ENCODE data around the gene TCF7L2. TPM values are rescaled to one million over a fixed set of nuclear protein-coding genes. Genes with fewer than 3 reads are reported as not detected.

TCF7L2 gene
- total RNA-seq, 1 experiment from 2014 or later: 22.1 TPM

DNA sequence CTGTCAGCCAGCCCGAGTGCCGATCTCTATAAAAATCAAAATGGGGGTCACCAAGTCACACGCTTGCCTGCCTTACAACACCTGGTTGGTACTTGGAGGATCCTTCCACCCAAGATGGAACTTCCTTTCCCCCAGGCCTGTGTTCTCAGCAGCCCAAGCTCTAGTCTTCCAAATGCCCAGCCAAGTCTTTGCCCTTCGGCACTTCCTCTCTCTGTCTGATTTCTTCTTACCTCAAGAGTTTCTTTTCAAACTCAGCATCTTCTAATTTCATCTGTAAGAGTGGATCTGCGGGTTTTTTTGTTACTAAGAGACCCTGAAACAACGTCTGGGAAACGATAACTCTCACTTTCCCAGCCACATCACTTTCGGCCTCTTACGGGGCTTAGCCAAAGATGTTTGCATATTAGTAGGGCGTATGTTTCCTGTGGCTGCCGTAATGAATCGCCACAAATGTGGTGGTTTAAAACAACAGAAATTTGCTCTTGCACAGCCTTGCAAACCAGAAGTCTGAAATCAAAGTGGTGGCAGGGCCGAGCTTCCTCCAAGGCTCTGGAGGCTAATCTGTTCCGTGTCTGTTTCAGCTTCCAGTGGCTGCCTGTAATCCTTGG lies 219.9 kb downstream of the TCF7L2 start:
- Histone ChIP-seq H3K36me3 (peaks cover 19% of the 10 kb centered on the region), H3K9me3 (replicated peaks) (no peaks in the 10 kb centered on the region), H3K4me3 (no peak overlapping the region), H3K4me1 (no peaks in the 10 kb centered on the region), H3K27me3 (no peaks in the 10 kb centered on the region), H3K27ac (no peak overlapping the region)
- no peak for DNase-seq

DNA sequence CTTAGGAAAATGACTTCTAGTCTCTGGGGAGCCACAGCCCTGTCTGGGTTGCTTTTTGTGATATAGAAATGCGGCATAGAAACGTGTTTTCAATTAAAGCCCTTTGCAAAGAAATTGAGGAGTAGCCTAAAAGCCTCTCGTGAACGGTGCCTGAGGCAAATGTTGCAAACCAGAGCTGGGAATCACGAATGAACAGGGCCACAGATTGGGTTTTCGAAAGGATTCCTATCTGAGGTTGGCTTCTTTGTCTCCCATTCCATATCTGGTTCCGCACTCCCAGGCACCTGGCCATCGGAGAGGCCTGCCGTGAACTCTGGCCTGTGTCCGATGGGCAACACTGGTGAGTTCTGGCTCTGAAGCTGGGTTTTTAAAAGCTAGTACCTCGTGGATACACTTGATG lies 221.6 kb downstream of the TCF7L2 start:
- Histone ChIP-seq H3K36me3 (peaks cover 13% of the 10 kb centered on the region; the same call in 1 of the 2 replicates), H3K27ac (no peak overlapping the region), H3K4me1 (no peaks in the 10 kb centered on the region), H3K4me3 (no peak overlapping the region), H3K9me3 (replicated peaks) (no peaks in the 10 kb centered on the region), H3K27me3 (no peaks in the 10 kb centered on the region)
- DNase-seq: no peak

DNA sequence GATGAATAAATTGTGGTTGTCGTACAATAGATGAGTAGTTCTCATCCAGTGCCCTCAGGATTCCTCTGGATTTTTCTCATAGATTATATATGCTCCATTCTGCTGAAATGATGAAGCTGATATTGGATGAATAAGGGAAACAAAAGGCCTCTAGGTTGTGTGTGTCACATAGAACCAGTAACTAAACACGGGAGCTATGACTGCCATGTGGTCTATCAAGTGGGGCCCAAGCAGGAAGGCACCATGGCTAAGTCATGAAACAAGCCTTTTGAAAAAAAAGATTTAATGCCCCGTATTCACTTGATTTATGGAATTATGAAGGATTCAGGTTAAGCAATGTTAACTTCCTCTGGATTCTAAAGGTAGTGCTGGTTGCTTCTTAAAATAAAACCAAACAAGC lies 225.1 kb downstream of the TCF7L2 start:
- no peak for DNase-seq
- Histone ChIP-seq H3K27me3 (no peaks in the 10 kb centered on the region), H3K9me3 (replicated peaks) (no peaks in the 10 kb centered on the region), H3K4me3 (no peak overlapping the region), H3K27ac (no peak overlapping the region), H3K36me3 (no peaks in the 10 kb centered on the region), H3K4me1 (no peaks in the 10 kb centered on the region)

DNA sequence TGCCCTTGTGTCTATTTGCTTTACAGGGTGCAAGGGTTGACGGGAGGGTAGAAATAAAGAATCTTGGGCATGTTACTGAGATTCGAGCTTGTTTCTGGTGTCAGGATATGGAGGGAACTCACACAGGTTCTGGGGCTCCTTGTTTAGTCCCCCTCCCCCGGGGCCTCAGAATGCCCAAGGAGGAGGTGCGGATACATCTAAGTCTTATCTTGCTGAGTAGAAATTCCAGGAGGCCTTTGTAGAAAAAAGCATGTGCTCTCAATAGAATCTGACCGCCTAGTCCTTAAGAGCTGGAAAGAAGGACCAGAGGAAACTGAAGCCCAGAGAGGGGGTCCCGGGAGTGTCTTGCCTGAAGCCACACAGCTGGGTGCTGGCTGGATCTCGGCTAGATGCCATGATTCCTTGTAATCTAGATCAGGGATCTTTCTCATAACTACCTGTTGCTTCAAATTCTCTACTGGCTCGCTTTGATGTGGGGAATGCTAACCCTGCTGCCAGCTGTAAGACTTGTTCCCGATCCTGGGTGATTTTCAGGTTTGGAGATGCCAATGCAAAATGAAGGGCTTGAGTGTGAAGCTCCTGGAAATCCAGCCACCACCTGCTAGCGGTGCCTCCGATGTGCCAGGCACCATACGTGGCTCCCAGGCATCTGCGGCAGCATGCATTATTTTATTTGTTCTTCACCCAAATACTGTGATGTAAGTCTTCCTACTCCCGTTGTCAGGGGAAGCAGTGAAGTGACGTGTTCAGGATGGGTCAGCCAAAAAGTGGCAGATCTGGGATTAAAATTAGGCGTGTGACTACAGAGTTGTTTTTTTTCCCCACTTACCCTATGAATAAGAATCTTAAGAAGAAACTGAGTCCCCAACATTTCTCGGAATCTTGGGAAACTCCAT lies 226.0 kb downstream of the TCF7L2 start:
- Histone ChIP-seq H3K27ac (no peak overlapping the region), H3K4me1 (no peaks in the 10 kb centered on the region), H3K4me3 (no peak overlapping the region), H3K36me3 (no peaks in the 10 kb centered on the region), H3K27me3 (no peaks in the 10 kb centered on the region), H3K9me3 (replicated peaks) (no peaks in the 10 kb centered on the region)
- no peak for DNase-seq

DNA sequence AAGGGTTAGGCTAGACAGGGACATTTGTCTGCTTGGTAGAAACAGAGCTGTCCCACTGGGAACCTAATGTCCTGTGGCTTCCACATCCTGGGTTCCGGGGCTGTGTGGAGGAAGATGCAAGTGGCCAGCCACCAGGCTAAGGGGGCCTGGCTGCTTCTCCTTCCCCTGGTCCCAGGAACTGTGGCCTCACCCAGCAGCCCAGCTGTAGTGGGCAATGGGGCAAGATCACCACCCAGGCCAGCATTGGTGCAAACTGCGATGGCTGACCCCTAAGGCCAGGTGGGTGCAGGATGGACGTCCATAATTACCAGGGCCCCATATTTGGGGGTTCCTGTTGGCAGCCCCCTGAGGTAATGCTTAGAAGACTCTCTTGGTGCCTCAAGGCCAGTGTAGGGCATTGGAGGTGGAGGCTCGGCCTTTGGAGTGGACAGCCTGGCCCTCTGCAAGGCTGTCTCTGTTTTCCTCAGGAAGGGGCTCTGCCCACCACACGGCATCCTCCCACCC lies 226.7 kb downstream of the TCF7L2 start:
- Histone ChIP-seq H3K9me3 (replicated peaks) (no peaks in the 10 kb centered on the region), H3K36me3 (no peaks in the 10 kb centered on the region), H3K27me3 (no peaks in the 10 kb centered on the region), H3K27ac (no peak overlapping the region), H3K4me1 (no peaks in the 10 kb centered on the region), H3K4me3 (no peak overlapping the region)
- DNase-seq: no peak

DNA sequence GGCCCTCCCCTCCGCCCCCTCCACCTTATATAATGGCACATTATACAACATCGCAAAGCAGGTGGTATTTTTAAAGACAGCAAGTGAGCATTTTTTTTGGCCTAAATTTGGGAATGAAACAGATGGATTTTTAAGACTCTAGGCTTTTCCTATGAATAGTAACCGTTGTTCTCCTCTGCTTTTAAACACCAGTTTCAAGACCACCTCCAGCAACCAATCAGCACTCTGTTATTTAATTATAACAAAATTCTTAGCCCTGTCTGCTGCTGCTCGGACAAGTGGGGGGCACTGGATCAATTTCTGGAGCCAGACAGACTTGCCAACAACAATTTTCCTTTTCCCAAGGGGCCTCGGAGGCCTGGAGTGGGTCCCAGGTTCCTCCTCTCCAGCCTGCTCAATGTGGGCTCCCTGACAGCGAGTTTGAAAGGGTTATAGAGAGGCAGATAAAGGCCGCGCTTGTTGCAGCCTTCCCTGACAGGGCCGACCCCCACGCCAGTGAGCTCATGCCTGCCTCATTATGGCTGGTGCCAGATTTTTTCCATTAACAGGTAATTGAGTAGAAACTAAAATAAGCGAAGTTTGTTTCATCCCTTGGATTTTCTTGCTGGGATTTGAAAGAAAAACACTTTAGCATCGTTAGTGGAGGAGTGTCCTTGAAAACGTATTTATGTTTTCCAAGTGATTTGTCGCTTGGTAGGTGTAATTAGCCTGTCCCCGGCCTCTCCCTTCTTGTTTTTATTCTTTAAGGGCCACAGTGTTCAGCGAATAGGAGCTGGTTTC lies 227.3 kb downstream of the TCF7L2 start:
- H3K4me1 ChIP-seq: no peaks in the 10 kb centered on the region
- H3K4me3 ChIP-seq: no peak overlapping the region
- DNase-seq: peak; percentile 16 to 36
- H3K27ac ChIP-seq: no peak overlapping the region
- no peaks in the 10 kb centered on the region for H3K27me3 ChIP-seq
- H3K9me3 ChIP-seq (replicated peaks): no peaks in the 10 kb centered on the region
- H3K36me3 ChIP-seq: no peaks in the 10 kb centered on the region

DNA sequence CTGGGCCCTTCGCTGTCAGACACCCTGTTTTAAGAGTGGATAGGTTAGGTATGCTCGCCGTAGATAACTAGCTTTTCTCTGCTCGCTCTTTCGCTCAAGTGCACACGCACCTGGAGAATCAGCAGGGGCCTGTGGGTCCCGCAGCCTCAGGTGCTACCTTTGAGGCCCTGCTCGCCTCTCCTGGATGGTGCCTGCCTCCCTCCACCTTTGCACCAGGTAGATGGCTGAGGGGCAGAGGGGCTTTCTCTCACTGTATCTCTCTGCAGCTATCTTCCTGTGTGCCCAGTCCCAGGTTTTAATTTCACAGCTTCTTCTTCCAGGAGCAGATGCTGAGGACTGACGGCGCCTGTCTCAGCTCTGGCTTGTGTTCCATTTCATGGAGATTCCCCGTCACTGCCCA lies 227.9 kb downstream of the TCF7L2 start:
- no peak for DNase-seq
- no peaks in the 10 kb centered on the region for H3K9me3 ChIP-seq (replicated peaks)
- H3K36me3 ChIP-seq: no peaks in the 10 kb centered on the region

DNA sequence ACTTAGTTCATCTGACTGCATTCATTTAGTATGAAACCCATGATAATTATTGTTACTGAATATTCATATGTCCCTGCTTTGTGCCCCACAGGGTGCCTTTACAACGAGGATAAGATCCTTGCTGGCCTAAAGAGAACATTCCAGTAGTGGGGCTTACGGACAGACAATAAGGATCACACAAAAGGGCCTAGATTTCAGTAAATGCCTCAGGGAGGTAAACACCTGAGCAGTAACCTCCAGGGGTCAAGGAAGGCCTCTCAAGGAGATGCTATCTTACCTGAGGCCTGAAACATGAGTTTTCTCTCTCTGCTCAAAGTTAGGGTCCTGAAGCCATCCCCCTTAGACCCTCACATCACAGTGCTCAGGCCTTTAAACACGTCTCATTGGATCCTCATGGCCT lies 228.7 kb downstream of the TCF7L2 start:
- DNase-seq: no peak
- no peaks in the 10 kb centered on the region for H3K27me3 ChIP-seq

More for the DNA sequence above, 227.9 kb downstream of the TCF7L2 start:
- H3K4me1 ChIP-seq: no peaks in the 10 kb centered on the region
- no peak overlapping the region for H3K4me3 ChIP-seq
- H3K27me3 ChIP-seq: no peaks in the 10 kb centered on the region
- H3K27ac ChIP-seq: no peak overlapping the region

DNA sequence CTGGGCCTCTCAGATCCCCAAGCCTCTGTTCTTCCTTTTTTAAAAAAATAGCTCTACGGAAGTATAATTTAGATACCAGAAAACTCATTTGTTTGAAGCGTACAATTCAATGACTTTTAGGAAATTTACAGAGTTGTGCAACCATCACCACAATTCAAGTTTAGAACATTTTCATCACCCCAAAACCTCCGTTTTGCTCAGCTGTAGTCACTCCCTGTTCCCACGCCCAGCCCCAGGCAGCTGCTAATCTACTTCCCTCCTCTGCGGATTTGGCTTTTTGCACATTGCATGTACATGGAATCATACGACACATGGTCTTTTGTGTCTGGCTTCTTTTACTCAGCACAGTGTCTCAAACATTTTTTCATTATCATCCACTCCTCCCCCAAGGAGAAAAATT lies 229.2 kb downstream of the TCF7L2 start:
- Histone ChIP-seq H3K4me1 (no peaks in the 10 kb centered on the region), H3K36me3 (no peaks in the 10 kb centered on the region), H3K9me3 (replicated peaks) (no peaks in the 10 kb centered on the region), H3K4me3 (no peak overlapping the region), H3K27me3 (no peaks in the 10 kb centered on the region), H3K27ac (no peak overlapping the region)
- no peak for DNase-seq

More for the DNA sequence above, 228.7 kb downstream of the TCF7L2 start:
- Histone ChIP-seq H3K4me1 (no peaks in the 10 kb centered on the region), H3K36me3 (no peaks in the 10 kb centered on the region), H3K27ac (no peak overlapping the region), H3K4me3 (no peak overlapping the region), H3K9me3 (replicated peaks) (no peaks in the 10 kb centered on the region)

DNA sequence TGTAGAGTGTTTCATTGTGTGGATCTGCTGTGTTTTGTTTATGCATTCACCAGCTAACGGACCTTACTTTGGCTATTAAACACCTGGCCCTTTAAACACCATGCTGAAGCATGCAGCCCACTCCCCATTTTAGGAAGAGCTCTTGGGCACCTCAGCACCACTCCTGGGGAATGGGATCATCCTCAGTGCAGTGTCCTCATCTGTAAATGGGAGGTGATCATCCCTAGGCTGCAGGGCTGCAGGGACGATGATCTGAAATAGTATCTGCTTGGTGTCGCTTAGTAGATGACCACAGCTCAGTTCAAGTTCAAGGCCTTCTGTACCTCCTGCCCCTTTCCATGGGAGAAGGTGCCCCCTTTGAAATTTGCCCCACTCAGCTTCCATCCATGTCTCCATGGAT lies 229.9 kb downstream of the TCF7L2 start:
- Histone ChIP-seq H3K36me3 (no peaks in the 10 kb centered on the region), H3K27ac (no peak overlapping the region), H3K4me3 (no peak overlapping the region), H3K4me1 (no peaks in the 10 kb centered on the region), H3K9me3 (replicated peaks) (no peaks in the 10 kb centered on the region), H3K27me3 (no peaks in the 10 kb centered on the region)
- DNase-seq: no peak

DNA sequence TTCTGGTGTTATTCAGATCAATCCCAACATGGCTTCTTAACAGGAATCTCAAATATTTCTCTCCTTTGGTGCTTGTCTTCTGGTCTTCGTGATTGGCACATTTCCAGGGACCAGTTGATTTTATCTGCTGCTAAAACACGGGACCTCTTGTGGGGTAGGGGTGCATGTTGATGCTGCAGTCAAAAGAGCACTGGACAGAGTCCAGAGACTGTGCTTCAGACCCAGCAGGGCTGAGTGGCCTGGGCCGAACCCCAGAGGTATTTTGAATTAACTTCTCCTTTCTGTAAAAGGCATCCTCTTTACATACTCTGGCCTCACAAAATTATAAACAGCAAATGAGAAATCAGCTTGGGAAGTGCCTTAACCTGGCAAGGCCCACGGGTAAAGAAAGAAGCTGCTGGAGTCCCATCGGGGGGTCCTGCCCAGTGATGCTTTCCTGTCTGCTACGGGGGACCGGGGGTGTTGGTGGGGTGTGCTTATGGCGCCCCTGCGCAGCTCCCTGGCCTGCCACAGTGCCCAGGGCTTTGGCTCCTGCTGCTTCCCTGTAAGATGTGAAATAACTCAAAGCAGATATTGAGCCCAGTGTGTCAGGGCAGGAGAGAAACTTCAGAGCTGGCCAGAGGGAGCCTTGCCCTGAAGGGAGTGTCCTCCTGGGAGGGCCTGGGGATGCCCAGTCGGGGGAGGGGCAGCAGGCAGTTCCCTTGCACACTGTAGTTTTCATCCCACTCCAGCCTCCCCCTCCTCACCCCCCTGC lies 230.5 kb downstream of the TCF7L2 start:
- DNase-seq: no peak
- H3K36me3 ChIP-seq: no peaks in the 10 kb centered on the region
- H3K27ac ChIP-seq: no peak overlapping the region
- no peaks in the 10 kb centered on the region for H3K9me3 ChIP-seq (replicated peaks)
- no peaks in the 10 kb centered on the region for H3K27me3 ChIP-seq
- no peak overlapping the region for H3K4me3 ChIP-seq
- H3K4me1 ChIP-seq: no peaks in the 10 kb centered on the region

DNA sequence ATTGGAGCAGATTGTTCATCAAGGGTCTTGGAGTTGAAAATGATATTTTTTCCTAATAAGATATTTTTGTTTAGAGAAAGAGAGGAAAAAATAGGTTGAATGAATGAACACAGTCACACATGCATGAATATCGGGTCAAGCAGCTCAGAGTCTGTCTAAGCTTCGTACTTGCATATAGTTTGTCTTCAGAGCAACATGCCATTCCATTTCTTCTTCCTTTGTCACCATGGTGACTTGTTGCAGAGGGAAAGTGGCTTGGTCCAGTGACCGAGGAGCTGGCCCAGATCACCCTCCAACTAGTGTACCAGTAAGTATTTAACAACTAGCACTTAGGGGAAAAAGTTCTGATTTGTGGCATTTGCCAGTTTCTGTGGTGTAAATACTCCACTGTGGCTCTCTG lies 232.1 kb downstream of the TCF7L2 start:
- Histone ChIP-seq H3K36me3 (no peaks in the 10 kb centered on the region), H3K4me3 (no peak overlapping the region), H3K9me3 (replicated peaks) (no peaks in the 10 kb centered on the region; the same call in 1 of the 2 replicates), H3K27me3 (no peaks in the 10 kb centered on the region), H3K27ac (no peak overlapping the region), H3K4me1 (peaks cover 7% of the 10 kb centered on the region)
- no peak for DNase-seq

DNA sequence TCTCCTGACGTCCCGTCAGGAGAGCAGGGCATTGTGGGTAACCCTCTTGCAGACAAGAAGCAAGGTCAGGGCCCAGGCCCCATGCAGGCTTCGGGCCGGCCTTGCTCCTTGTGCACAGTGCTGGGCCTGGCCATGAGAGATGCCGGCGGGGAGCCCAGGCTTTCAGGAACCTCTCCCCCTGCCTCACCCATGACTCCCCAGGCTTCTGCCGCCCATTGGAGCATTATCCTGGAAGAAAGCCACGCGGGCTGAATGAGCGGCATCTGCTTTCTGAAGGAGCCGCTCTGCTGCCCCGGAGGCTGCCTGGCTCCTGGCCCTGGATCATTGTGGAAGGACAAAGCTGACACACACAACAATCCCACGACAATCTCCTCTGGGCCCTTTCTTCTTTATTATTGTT lies 233.5 kb downstream of the TCF7L2 start:
- H3K27me3 ChIP-seq: no peaks in the 10 kb centered on the region
- DNase-seq: no peak
- peaks cover 7% of the 10 kb centered on the region for H3K4me1 ChIP-seq
- H3K36me3 ChIP-seq: no peaks in the 10 kb centered on the region
- no peaks in the 10 kb centered on the region; the same call in 1 of the 2 replicates for H3K9me3 ChIP-seq (replicated peaks)
- H3K4me3 ChIP-seq: no peak overlapping the region
- no peak overlapping the region for H3K27ac ChIP-seq

DNA sequence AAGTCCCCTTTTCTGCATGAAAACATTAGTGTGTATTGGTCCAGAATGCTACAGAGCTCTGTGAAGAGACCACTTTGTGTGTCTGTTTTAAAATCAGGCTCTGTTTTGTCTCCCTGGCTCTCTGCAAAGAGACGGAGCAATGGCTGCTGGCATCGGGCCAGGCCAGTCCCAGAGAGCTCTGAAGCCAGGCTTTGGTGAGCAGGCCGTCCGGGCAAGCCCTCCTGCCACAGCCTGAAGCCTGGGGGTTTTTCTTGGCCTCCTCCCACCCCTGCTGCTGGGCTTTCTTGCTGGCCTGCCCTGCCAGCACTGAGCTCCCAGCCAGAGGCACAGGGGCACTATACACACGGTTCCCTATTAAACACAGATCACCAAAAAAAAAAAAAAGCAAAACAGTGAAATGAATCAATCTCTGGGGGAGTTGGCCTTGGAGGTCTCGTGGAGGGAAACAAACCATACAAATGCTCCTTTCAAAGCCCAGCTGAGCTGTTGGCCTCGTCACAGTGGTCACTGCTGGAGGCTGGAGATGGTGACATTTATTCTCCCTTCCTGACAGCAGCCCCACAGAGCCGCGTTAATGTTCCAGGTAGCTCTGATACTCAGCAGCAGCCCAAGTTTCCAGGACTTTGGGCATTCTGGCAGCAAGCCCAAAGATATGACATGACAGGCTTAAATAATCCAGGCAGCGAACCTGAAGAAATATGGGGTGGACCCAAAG lies 237.2 kb downstream of the TCF7L2 start:
- Histone ChIP-seq H3K4me3 (no peak overlapping the region), H3K9me3 (replicated peaks) (peaks cover 4% of the 10 kb centered on the region; the same call in 1 of the 2 replicates), H3K27me3 (no peaks in the 10 kb centered on the region), H3K27ac (no peak overlapping the region), H3K4me1 (peaks cover 7% of the 10 kb centered on the region), H3K36me3 (no peaks in the 10 kb centered on the region)
- peak; percentile 80 to 84 for DNase-seq

Measured in SJCRH30 (cell line).